GM18873 (cell line): ENCODE results near the gene OR2L3.
"Not testable (repeated sequence)": the region's sequence is repeated elsewhere in the genome, so short reads cannot be mapped to it uniquely, and the experiment has no call there.

Experiments
- ATAC-seq: cut with Tn5 transposase; IDR thresholded peaks from one replicate; pipeline ENCODE4 v1.9.1; 2021; ENCODE audit warnings: mild to moderate bottlenecking, moderate library complexity, moderate number of reproducible peaks; ENCODE audit not compliant: unreplicated experiment, low FRiP score

OR2L3 gene, protein sequence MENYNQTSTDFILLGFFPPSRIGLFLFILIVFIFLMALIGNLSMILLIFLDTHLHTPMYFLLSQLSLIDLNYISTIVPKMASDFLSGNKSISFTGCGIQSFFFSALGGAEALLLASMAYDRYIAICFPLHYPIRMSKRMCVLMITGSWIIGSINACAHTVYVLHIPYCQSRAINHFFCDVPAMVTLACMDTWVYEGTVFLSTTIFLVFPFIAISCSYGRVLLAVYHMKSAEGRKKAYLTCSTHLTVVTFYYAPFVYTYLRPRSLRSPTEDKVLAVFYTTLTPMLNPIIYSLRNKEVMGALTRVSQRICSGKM

DNA sequence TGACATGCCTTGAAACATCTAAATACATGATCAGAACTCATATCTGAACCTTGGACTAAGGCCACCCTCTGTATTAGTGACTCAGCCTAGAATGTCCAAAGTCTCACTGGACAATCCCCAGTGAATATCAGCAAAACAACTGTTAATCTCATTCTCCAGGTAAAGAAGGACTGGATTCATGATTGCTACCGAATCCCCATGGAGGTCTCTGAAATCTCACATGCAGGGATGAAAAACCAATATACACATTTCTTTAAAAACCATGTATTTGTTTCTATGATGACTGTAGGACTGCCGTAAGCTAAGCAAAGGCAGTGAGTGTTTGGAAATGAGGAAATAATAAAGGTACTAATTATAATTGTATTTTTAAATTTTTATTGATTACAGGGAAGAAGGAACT, at the start of gene OR2L3:
Gene OR2L3 (plus strand): TSS at position 301 of the 400 bp plus-strand sequence. CDS start 13,846 bp downstream, outside the sequence.
- no peak for ATAC-seq

DNA sequence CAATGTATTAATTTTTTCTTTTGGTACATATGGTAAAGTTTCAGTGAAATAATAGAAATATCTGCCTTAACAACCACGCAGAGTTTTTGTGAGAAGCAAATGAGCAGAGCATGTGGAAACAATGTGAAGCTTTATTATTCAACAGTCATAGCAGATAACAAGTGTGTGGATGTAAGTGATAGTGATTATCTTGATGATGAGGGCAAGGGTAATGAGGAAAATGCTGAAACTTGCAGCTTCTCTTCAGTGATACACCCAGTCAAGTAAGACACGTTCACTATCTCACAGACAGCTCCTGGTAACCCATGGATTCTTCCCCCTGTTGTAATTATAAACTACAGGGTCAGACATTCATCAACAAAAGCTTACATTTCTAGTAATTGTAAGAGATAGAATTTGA, 47.8 kb upstream of the OR2L3 start:
- ATAC-seq, result no peak

DNA sequence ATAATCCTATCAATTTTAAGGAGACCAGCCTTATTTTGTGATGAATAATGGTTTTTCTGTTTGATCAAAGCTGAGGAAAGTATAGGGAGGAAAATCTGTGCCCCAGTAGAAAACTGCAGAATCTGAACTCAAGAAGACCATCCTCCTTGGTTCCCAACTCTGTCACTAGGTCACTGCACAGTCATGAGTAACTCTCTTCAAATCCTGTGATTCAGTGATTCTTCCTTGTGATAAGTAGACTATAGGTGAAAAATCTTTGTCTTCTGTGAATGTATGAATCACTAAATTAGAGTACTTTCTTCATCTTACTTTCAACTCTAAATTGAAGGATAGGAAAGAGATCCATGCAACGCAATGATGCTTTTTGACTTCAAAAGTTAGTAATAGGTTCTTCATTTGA, 46.5 kb upstream of the OR2L3 start:
- no peak for ATAC-seq

DNA sequence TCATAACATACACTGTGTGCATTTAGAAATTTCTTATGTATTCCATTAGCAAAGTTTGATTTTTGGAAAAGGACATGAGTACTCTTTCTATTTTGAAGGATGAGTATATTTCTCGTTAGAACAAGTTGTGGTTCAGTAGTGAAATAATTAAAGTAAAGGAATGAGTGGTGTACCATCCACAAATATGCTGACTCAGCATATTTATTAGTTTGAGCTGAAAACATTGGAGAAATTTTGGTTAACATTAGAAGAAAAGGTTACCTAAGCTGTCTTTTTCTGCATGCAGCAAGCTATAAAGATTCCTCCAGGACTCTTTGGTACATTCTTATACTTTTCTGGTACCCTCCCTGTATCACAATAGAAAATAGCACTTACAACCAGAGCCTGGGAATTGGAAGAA, 38.9 kb upstream of the OR2L3 start:
- no peak for ATAC-seq

DNA sequence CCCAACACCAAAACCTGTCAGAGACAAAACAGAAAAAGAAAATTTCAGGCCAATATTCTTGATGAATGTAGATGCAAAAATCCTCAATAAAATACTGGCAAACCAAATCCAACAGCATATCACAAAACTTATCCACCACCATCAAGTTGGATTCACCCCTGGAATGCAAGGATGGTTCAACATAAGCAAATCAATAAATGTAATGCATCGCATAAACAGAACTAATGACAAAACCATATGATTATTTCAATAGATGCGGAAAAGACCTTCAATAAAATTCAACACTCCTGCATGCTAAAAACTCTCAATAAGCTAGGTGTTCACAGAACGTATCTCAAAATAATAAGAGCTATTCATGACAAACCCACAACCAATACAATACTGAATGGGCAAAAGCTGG, 37.0 kb upstream of the OR2L3 start:
- no peak for ATAC-seq

DNA sequence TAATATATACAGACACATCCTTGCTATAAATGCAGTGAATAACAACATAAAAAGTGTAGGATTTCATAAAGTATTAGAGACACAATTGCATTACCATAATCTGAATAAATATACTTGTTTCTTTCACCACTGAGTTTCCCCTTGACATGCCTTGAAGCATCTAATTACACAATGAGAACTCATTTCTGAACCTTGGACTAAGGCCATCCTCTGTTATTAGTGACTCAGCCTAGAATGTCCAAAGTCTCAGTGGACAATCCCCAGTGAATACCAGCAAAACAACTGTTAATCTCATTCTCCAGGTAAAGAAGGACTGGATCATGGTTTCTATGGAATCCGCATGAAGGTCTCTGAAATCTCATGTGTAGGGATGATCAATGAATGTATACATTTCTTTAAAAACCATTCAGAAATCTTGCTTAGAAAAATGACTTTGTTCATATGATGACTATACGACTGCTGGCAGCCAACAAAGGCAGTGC, 33.4 kb upstream of the OR2L3 start, which contains the start of gene OR2L5:
Gene OR2L5 (plus strand): TSS at position 432 of the 482 bp plus-strand sequence. CDS start 8,288 bp downstream, outside the sequence.
- ATAC-seq, result no peak

DNA sequence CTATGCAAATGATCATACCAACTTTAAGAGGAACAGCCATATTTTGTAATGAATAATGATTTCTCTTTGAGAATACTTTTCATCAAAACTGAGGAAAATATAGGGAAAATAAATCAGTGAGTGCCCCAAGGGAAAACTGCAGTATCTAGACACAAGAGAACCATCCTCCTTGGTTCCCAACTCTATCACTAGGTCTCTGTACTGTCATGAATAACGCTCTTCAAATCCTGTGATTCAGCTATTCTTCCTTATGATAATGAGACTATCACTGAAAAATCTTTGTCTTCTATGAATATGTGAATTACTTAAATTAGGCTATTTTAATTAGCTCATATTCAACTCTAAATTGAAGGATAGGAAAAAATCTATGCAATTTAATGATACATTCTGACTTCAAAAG, 30.8 kb upstream of the OR2L3 start:
- no peak for ATAC-seq

DNA sequence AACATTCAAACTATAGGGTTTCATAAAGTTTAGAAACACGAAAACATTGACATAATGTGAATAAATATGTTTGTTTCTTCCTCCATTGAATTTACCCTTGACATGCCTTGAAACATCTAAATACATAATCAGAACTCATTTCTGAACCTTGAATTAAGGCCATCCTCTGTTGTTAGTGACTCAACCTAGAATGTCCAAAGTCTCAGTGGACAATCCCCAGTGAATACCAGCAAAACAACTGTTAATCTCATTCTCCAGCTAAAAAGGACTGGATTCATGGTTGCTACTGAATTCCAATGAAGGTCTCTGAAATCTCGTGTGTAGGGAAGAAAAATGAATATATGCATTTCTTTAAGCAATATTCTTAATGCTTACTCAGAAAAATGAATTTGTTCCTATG, 16.9 kb upstream of the OR2L3 start, which contains the start of gene OR2L2:
Gene OR2L2 (plus strand): TSS at position 301 of the 400 bp plus-strand sequence. CDS start 8,198 bp downstream, outside the sequence.
- no peak for ATAC-seq

DNA sequence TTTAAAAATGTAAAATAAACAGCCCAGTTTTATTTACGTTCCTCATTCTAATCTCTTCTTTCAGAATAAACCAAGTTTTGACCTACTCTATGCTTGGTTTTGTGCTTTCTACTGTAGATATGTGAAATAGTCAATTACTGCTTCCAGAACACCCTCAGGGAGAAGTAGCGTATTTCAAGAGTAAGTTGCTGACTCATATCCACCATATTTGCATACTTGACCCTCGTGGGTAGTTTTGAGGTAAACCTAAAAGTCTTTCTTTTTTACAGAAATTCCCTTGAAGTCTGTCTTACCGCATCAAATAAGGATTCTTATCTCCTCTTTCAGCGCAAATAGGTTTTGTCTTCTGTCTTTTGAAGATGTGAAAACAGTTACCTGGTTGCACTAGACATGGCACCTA, 1.4 kb upstream of the OR2L3 start:
- ATAC-seq, result no peak

DNA sequence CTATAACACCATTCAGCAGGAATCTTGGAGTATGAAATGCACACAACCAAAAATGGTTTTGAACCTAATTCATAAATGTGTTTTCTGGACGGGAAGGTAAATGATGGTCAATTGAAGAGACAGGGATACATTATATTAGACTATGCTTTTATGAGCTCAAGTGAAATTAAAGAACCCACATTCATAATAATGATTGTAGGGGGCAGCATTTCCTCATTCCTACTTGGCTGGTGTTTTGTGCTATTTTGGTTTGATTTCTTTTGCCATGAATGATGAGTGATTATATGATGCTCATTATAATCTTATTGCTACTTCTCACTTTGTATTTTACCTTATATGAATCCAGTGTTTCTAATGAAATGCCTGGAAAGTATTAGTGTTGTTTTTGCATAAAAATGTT, 372 bp downstream of the OR2L3 start:
- no peak for ATAC-seq

DNA sequence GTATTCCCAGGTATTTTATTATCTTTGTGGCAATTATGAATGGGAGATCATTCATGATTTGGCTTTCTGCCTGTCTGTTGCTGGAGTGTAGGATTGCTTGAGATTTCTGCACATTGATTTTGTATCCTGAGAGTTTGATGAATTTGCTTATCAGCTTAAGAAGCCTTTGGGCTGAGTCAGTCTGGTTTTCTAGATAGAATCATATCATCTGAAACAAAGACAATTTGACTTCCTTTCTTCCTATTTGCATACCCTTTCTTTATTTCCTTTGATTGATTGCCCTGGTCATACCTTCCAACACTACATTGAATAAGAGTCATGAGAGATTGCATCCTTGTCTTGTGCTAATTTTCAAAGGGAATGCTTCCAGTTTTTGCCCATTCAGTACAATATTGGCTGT, 8.0 kb downstream of the OR2L3 start:
- ATAC-seq, result no peak

DNA sequence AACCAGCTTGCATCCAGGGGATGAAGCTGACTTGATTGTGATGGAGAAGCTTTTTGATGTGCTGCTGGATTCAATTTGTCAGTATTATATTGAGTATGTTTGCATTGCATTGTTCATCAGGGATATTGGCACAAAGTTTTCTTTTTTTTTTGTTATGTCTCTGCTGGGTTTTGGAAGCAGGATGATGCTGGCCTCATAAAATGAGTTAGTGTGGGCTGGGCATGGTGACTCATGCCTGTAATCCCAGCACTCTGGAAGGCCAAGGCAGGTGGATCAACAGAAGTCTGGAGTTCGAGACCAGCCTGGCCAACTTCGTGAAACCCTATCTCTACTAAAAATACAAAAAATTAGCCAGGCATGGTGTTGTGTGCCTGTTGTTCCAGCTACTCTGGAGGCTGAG, 8.6 kb downstream of the OR2L3 start:
- ATAC-seq, result no peak

DNA sequence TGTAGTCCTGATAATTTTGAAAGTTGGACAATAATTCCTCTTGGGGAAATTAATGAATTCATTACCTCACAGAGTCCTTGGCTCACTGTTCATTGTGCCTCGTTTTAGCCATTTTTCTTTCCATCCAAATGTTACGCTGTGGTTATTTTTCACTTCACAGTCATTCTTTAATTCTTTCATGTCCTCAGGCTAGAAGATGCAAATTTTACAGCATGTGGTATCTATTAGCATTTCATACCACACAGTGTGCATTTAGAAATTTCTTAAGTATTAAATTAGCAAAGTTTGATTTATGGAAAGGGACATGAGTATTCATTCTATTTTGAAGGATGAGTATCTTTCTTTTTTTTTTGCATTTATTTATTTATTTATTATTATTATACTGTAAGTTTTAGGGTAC, 18.4 kb downstream of the OR2L3 start:
- no peak for ATAC-seq

DNA sequence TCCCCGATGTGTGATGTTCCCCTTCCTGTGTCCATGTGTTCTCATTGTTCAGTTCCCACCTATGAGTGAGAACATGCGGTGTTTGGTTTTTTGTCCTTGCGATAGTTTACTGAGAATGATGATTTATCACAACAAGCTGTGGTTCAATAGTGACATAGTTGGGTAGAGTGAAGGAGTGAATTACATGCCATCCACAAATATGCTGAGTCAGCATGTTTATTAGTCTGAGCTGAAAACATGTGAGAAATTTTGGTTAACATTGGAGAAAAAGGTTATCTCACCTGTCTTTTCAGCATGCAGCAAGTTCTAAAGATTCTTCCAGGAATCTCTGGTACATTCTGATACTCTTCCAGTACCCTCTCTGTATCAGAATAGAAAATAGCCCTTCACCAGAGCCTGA, 19.0 kb downstream of the OR2L3 start:
- ATAC-seq, result no peak

DNA sequence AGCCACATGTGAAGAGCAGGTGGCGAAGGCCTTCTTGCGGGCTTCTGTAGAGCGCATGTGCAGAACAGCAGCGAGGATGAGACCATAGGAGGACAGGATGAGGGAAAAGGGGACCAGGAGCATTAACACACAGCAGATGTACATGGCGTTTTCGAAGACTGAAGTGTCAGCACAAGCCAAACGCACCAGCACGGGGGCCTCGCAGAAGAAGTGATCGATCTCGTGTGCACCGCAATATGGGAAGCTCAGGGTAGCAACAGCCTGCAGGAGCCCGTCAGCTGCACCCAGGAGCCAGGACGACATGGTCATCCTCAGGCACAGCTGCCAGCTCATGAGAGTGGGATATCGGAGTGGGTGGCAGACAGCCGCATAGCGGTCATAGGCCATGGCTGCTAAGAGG, 37.2 kb downstream of the OR2L3 start:
- ATAC-seq, result not testable (repeated sequence)

DNA sequence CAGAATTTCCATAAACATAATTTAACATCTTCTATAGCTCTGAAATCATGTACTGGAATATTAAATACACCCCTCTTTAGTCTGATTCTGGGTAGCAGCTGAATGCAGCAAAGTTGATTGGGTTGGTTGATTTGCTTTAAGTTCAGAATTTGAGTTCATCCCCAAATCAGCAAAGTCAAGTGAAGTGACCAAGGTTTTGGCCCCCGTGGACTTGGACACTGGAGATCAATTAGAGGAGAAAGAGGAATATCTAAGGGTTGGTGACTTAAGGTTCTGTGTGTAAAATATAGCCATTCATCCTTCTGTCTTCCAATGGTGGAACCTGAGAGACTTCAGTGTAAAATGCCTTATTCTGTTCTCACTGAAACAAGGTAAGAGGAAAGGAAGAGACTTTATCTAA, 48.2 kb downstream of the OR2L3 start, which contains the start of gene OR2L13:
Gene OR2L13 (plus strand): TSS at position 301 of the 400 bp plus-strand sequence. CDS start 4,192 bp downstream, outside the sequence.
- no peak for ATAC-seq

DNA sequence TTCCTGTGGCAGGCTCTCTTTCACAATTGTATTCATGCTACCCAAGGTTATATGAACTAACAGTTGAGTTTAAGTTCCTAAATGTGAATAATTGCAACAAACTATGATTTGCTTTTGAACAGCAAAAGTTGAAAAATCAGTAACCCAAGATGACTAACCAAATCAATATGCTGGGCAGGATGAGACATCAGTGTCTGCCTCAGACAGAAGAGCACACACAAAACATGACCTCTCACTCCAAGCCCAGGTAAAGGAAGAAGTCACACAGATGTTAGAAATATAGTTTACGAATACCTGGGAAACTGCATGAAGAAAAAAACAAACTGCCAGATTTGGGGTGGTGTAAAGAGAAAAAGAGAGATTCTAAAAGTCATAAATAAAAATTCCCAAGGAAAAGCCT, 51.9 kb downstream of the OR2L3 start:
- ATAC-seq, result no peak

DNA sequence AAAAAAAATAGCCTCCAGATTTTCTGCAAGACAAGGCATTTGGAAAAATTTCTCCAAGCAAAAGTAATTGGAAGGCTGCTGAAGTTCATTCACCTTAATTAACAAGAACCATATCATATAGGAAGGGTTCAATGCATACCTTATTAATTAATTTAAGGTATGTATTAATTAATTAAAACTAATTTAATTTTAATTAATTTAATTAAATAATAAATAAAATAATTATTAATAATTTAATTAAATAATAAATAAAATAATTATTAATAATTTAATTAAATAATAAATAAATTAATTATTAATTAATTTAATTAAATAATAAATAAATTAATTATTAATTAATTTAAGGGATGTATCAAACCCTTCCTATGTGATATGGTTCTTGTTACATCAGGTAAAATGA, 56.2 kb downstream of the OR2L3 start:
- no peak for ATAC-seq

DNA sequence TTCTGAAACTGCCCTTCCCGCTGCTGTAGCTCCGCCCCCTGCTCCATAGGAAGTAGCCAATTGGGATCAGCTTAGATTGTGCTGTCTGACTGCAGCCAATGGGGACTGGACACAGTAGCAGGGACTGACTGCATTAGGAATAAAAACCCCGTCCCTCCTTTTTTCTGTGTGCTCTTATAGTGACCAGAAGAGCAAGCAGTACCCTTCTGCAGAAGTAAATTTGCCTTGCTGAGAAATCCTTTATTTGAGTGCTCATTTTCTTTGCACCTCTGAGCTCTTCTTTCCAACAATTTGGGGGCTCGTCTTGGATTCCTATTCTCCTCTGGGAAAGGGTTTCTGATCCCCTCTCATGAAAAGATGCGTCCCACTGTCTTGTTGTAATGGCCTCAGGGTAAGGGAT, 64.5 kb downstream of the OR2L3 start:
- ATAC-seq, result no peak
